Psoas muscle (tissue), 8 donors: ENCODE results near the gene METTL3. TPM values are rescaled to one million over a fixed set of nuclear protein-coding genes. Genes with fewer than 3 reads are reported as not detected.

Source experiments
- ATAC-seq, 4 donors: fragments of 200-7000 bp; cut with Tn5 transposase; one replicate each; pipeline ENCODE4 v1.9.1; 2020; ENCODE audit warnings: moderate library complexity in 3 of 4, mild to moderate bottlenecking in 2 of 4
- DNase-seq, 2 donors: peaks; one replicate each; pipeline ENCODE4 v3.0.0-alpha.2; 2020
- H3K27ac ChIP-seq: fragments of 200-600 bp; one replicate; pipeline ENCODE4 v1.8.0; 2022
- H3K27me3 ChIP-seq, 3 donors: fragments of 200-600 bp in 1 of 3; one replicate each; pipeline versions ENCODE4 v1.6.1 to v1.8.0; 2013 to 2022; ENCODE audit warnings: low read length in 2 of 3, mild to moderate bottlenecking in 2 of 3, moderate library complexity in 1 of 3; ENCODE audit not compliant: insufficient read depth in 3 of 3
- H3K36me3 ChIP-seq, 2 donors: fragments of 200-600 bp in 1 of 2; one replicate each; pipeline versions ENCODE4 v1.6.1 to v1.8.0; 2013 to 2022; ENCODE audit warnings: low read depth in 1 of 2, mild to moderate bottlenecking in 1 of 2, moderate library complexity in 1 of 2; ENCODE audit not compliant: insufficient read depth in 1 of 2
- H3K4me1 ChIP-seq: fragments of 200-600 bp; one replicate; pipeline ENCODE4 v1.8.0; 2022
- H3K4me3 ChIP-seq: fragments of 200-600 bp; one replicate; pipeline ENCODE4 v1.8.0; 2022; ENCODE audit warnings: mild to moderate bottlenecking
- H3K9me3 ChIP-seq: fragments of 200-600 bp; one replicate; pipeline ENCODE4 v1.8.0; 2022
- WGBS, 3 donors: extraction: QIAGEN DNeasy Blood & Tissue Kit; methylation state at CpG; one replicate each; pipeline versions ENCODE4 v1.1.6 to v1.1.7; 2013; 5-methylcytosine and 5-hydroxymethylcytosine counted together
- intact Hi-C, 2 donors: fragments of 100-400 bp; cut with DNase I; formaldehyde crosslinking; loops; one replicate each; pipeline versions ENCODE4 v1.11.0 to v1.14.2; 2022
- polyA plus RNA-seq, 3 donors: library from polyadenylated mRNA; stranded (reverse); fragments of 200-250 nt; gene quantifications; one replicate each; pipeline ENCODE4 v1.2.3, GENCODE V29; 2013
- total RNA-seq, 4 donors: library from RNA; stranded (reverse); fragmentation: NEBNext Ultra II Directional in 2 of 4; extraction: Animal tissue kit (Norgen Biotek cat#: 25700) in 2 of 4; gene quantifications; one replicate each; pipeline versions ENCODE4 v1.2.1 to v1.2.4, GENCODE V29; 2021 to 2023
- TF ChIP-seq, protein P1 (sequence below): fragments of 200-600 bp; IDR thresholded peaks from one replicate; pipeline ENCODE4 v1.8.0; 2022; ENCODE audit warnings: antibody characterized with exemption
- donor health status: healthy with polysubstance abuse.
- donor health status: DM: no; HTN: no; CAD: no; lungs with moderate emphysema.
- donor health status: Bipolar disorder and iron deficiency.
- donor health status: healthy.
- donor health status: DM: yes; HTN: yes; CAD: no.
- donor health status: DM: no; HTN: no; CAD: no.
- donor health status: DM: no; HTN: no; CAD: no.
- donor health status: DM: yes; HTN: yes; CAD: no.

Gene METTL3
- total and polyA plus RNA-seq, 7 donors, result 17.5 to 43.9 (median 22.0) TPM

DNA sequence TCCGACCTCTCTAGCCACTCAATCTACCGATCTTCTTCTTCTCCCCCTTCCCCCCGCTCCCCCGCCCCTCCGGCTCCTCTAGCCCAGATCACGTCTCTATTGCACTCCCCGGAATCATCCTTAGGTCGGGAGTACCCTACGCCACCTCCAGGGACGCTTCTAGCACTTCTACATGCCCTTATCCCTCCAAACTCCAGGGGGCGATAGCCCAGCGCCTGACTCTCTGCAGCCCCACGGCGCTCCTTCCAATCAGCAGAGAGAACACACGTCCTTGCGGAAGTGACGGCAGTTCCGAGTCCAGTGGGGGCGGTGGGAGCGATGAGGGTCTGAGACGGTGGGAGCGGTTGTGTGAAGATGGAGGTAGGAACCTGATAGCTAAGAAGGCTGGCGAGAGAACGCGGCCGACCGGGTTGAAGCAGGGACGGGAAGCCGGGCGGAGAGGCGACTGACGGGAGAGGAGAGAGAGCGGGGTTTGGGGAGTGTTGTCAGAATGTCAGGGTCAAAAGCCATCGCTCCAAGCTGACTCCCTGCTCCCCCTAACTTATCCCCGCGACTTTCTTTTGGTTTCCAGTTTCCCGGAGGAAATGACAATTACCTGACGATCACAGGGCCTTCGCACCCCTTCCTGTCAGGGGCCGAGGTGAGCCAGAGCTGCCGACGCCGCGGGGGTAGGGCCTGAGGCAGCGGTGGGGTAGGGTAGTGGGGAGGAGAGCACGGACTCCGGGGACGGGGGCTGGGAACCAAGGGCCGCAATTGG is 34.0 kb downstream of the METTL3 start, which contains the start of the genes RAB2B and TOX4:
Gene RAB2B (minus strand): TSS at position 35 of the 757 bp plus-strand sequence. CDS start 87 bp downstream, outside the sequence.
Gene TOX4 (plus strand): TSS at position 271 of the 757 bp plus-strand sequence. CDS start 84 bp downstream, at position 355.
- Histone ChIP-seq H3K4me1 (peaks cover 15% of the 10 kb centered on the region), H3K9me3 (no peaks in the 10 kb centered on the region), H3K27me3 (no peaks in the 10 kb centered on the region), H3K27ac (peak within 1 kb of the TSS; percentile 92), H3K4me3 (peak within 1 kb of the TSS; percentile 93), H3K36me3 (peaks cover 2 to 46% of the 10 kb centered on the region in 2 donors)
- ATAC-seq, result peak; percentile 98 to 100 (median 99)
- DNase-seq, result peak; percentile 94 to 97
- WGBS, 3 donors, result 1% methylated on average over 49 of the region's 49 CpGs
- intact Hi-C loops, result loop anchor here (1.0 to 10.0 kb wide), 6 partner anchors 21 to 95 kb away; partner anchors contain the start of genes METTL3 (in 2 of the 2), SUPT16H (in 2 of the 2) and CHD8 (in 1 of the 2)
- TF ChIP-seq, protein P1, sequence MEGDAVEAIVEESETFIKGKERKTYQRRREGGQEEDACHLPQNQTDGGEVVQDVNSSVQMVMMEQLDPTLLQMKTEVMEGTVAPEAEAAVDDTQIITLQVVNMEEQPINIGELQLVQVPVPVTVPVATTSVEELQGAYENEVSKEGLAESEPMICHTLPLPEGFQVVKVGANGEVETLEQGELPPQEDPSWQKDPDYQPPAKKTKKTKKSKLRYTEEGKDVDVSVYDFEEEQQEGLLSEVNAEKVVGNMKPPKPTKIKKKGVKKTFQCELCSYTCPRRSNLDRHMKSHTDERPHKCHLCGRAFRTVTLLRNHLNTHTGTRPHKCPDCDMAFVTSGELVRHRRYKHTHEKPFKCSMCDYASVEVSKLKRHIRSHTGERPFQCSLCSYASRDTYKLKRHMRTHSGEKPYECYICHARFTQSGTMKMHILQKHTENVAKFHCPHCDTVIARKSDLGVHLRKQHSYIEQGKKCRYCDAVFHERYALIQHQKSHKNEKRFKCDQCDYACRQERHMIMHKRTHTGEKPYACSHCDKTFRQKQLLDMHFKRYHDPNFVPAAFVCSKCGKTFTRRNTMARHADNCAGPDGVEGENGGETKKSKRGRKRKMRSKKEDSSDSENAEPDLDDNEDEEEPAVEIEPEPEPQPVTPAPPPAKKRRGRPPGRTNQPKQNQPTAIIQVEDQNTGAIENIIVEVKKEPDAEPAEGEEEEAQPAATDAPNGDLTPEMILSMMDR, result peak; percentile 90

DNA sequence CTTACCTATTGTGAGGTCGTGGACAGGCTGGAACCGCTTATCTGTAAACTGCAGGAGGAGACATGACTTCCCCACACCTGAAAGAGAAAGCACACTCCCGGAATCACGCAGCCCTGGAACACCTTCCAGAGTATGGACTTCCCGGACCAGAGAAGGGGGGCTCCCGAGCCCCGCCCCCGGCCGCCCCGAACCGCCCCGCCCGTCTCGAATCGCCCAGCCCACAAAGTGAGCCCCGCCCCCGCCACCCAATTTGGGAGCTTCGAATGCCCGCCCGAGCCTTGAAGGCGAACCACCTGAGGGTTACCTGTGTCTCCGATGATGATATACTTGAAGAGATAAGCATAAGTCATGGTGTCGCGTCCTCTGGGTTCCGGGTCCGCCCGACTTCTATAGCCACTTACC is 34.6 kb downstream of the METTL3 start:
- TF ChIP-seq, protein P1, result no peak
- intact Hi-C loops, result loop anchor here (1.0 to 10.0 kb wide), 6 partner anchors 20 to 94 kb away; partner anchors contain the start of genes METTL3 (in 2 of the 2), SUPT16H (in 2 of the 2) and CHD8 (in 1 of the 2)
- Histone ChIP-seq H3K9me3 (no peaks in the 10 kb centered on the region), H3K36me3 (peaks cover 2 to 42% of the 10 kb centered on the region in 2 donors), H3K27me3 (no peaks in the 10 kb centered on the region), H3K4me1 (peaks cover 15% of the 10 kb centered on the region), H3K27ac (peak overlapping the region; percentile 92), H3K4me3 (peak overlapping the region; percentile 93)
- DNase-seq (peak; percentile 88 to 91), ATAC-seq (peak; percentile 77 to 86 (median 83))
- 1 to 2% (median 1%) methylated on average over 23 to 27 of the region's 27 CpGs for WGBS, 3 donors

DNA sequence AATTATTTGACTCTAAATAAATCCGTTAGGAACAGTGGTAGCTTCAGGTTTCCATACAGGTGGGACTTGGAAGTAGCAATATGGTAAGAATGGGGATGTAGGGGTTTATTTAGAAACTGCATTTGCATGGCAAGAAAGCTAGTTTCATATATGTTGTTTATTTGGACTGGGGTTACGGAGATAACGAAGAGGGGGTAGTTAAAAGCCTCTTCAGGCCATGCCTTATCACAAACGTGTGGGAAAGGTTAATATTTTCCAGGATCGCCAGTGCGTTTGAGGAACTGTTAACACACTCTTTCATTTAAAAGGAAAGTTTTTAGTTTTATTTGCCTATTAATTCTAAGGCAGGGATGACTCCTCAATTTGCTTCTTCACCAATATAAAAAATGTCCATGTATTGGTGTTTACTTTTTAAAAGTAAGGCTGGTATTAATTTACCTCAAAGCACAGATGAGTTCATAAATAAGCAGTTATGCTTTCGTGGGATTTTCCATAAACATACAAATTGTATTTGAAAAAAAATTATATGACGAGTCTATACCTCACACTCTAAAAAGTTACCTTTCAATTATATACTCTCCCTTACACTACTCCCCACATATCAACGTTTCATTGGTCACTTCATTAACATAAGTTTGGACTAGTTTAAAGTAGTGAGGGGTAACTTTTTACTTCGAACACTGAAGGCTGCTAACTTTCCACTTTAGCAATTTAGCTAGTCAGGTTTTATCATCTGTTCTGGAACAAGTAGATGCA is 35.2 kb downstream of the METTL3 start:
- Histone ChIP-seq H3K36me3 (peaks cover 2 to 40% of the 10 kb centered on the region in 2 donors), H3K4me3 (peak overlapping the region; percentile 93), H3K27ac (peak overlapping the region; percentile 92), H3K9me3 (no peaks in the 10 kb centered on the region), H3K27me3 (no peaks in the 10 kb centered on the region), H3K4me1 (peaks cover 15% of the 10 kb centered on the region)
- no peak for ATAC-seq
- WGBS, 3 donors, result 45 to 50% (median 47%) methylated on average over 10 of the region's 10 CpGs
- no peak for DNase-seq
- intact Hi-C loops, result loop anchor here (1.0 to 10.0 kb wide), 6 partner anchors 20 to 94 kb away; partner anchors contain the start of genes METTL3 (in 2 of the 2), SUPT16H (in 2 of the 2) and CHD8 (in 1 of the 2)
- TF ChIP-seq, protein P1, result no peak

DNA sequence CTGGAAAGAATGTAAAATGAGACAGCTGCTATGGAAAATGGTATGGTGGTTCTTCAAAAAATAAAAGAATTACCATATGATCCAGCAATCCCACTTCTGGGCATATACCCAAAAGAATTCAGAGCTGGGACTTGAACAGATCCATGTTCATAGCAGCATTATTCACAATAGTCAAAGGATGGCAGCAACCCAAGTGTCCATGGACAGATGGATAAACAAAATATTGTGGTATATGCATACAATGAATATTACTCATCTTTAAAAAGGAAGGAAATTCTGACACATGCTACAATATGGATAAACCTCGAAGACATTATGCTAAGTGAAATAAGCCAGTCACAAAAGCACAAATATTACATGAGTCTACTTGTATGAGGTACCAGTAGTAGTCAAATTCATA is 43.5 kb downstream of the METTL3 start:
- no peak for ATAC-seq
- TF ChIP-seq, protein P1, result no peak
- H3K4me3 ChIP-seq, result no peak overlapping the region
- no peaks in the 10 kb centered on the region for H3K9me3 ChIP-seq
- H3K27me3 ChIP-seq, result no peaks in the 10 kb centered on the region
- H3K4me1 ChIP-seq, result no peaks in the 10 kb centered on the region
- H3K27ac ChIP-seq, result no peak overlapping the region
- intact Hi-C loops, result no loop called here
- H3K36me3 ChIP-seq, result peaks cover 4 to 76% of the 10 kb centered on the region in 2 donors
- WGBS, 3 donors, result 31 to 58% (median 32%) methylated on average over 1 of the region's 1 CpG
- DNase-seq, result no peak
